Glutamatergic neuron (in vitro differentiated cells): ENCODE measurements around the gene GSG1L. TPM values are rescaled to one million over a fixed set of nuclear protein-coding genes. Genes with fewer than 3 reads are reported as not detected.

ENCODE experiments used
- DNase-seq: peaks from one replicate; pipeline ENCODE4 v3.0.0; 2022
- H3K27ac Mint-ChIP-seq: one replicate; pipeline ENCODE4 v1.8.0; 2020; ENCODE audit warnings: mild to moderate bottlenecking, mixed read lengths, inconsistent platforms; ENCODE audit not compliant: unreplicated experiment
- H3K27me3 Mint-ChIP-seq: one replicate; pipeline ENCODE4 v1.8.0; 2020; ENCODE audit warnings: mild to moderate bottlenecking, moderate library complexity, mixed read lengths, inconsistent platforms; ENCODE audit not compliant: unreplicated experiment
- H3K36me3 Mint-ChIP-seq: one replicate; pipeline ENCODE4 v1.8.0; 2020; ENCODE audit warnings: mild to moderate bottlenecking, mixed read lengths, inconsistent platforms; ENCODE audit not compliant: unreplicated experiment
- H3K4me1 Mint-ChIP-seq: one replicate; pipeline ENCODE4 v1.8.0; 2020; ENCODE audit warnings: mild to moderate bottlenecking, low read depth, mixed read lengths, inconsistent platforms; ENCODE audit not compliant: unreplicated experiment
- H3K4me3 Mint-ChIP-seq: one replicate; pipeline ENCODE4 v1.8.0; 2020; ENCODE audit warnings: mild to moderate bottlenecking, mixed read lengths, inconsistent platforms; ENCODE audit not compliant: unreplicated experiment
- H3K9me3 Mint-ChIP-seq: one replicate; pipeline ENCODE4 v1.8.0; 2020; ENCODE audit warnings: mild to moderate bottlenecking, moderate library complexity, mixed read lengths, inconsistent platforms; ENCODE audit not compliant: unreplicated experiment
- CTCF ChIP-seq: fragments of 200-600 bp; sonication (generic); IDR thresholded peaks from one replicate; pipeline ENCODE4 v1.5.0; 2021; ENCODE audit not compliant: partially characterized antibody, unreplicated experiment
- total RNA-seq: library from RNA; stranded (reverse); fragmentation: NEBNext Ultra II Directional; extraction: Animal tissue kit (Norgen Biotek cat#: 25700); gene quantifications from one replicate; pipeline ENCODE4 v1.2.1, GENCODE V29; 2021; ENCODE audit not compliant: unreplicated experiment

GSG1L gene
- total RNA-seq, 1 donor from 2014 or later, result 0.91 TPM

GRCh38 chr16:27801289-27801945 lies 262.1 kb downstream of the GSG1L start:
- DNase-seq, result no peak
- H3K36me3 Mint-ChIP-seq, result peaks cover 10% of the 10 kb centered on the region
- peaks cover 21% of the 10 kb centered on the region for H3K4me1 Mint-ChIP-seq
- peaks cover 11% of the 10 kb centered on the region for H3K9me3 Mint-ChIP-seq
- H3K4me3 Mint-ChIP-seq, result no peak overlapping the region
- H3K27me3 Mint-ChIP-seq, result peaks cover 4% of the 10 kb centered on the region
- H3K27ac Mint-ChIP-seq, result no peak overlapping the region
- TF ChIP-seq CTCF, result no peak

GRCh38 chr16:27800817-27801216 lies 262.7 kb downstream of the GSG1L start:
- peak overlapping the region; percentile 35 for H3K27ac Mint-ChIP-seq
- no peak for DNase-seq
- TF ChIP-seq CTCF, result no peak

GRCh38 chr16:27799896-27800295 lies 263.6 kb downstream of the GSG1L start:
- H3K4me3 Mint-ChIP-seq, result no peak overlapping the region
- peaks cover 10% of the 10 kb centered on the region for H3K9me3 Mint-ChIP-seq
- H3K36me3 Mint-ChIP-seq, result peaks cover 10% of the 10 kb centered on the region
- no peak for DNase-seq
- H3K4me1 Mint-ChIP-seq, result peaks cover 22% of the 10 kb centered on the region
- H3K27ac Mint-ChIP-seq, result no peak overlapping the region
- peaks cover 5% of the 10 kb centered on the region for H3K27me3 Mint-ChIP-seq
- no peak for TF ChIP-seq CTCF

More at GRCh38 chr16:27800817-27801216, 262.7 kb downstream of the GSG1L start:
- H3K36me3 Mint-ChIP-seq, result peaks cover 10% of the 10 kb centered on the region
- peaks cover 22% of the 10 kb centered on the region for H3K4me1 Mint-ChIP-seq
- H3K9me3 Mint-ChIP-seq, result peaks cover 10% of the 10 kb centered on the region
- no peak overlapping the region for H3K4me3 Mint-ChIP-seq
- peaks cover 5% of the 10 kb centered on the region for H3K27me3 Mint-ChIP-seq

- peaks cover 5% of the 10 kb centered on the region for H3K36me3 Mint-ChIP-seq
- TF ChIP-seq CTCF, result no peak
- peaks cover 9% of the 10 kb centered on the region for H3K9me3 Mint-ChIP-seq
- H3K4me3 Mint-ChIP-seq, result no peak overlapping the region
- H3K27me3 Mint-ChIP-seq, result peaks cover 5% of the 10 kb centered on the region
- no peak for DNase-seq
- H3K4me1 Mint-ChIP-seq, result peaks cover 14% of the 10 kb centered on the region
- no peak overlapping the region for H3K27ac Mint-ChIP-seq
Observed at GRCh38 chr16:27798241-27798640, 265.3 kb downstream of the GSG1L start.

GRCh38 chr16:27795992-27796614 lies 267.4 kb downstream of the GSG1L start:
- Mint-ChIP-seq H3K4me3 (no peak overlapping the region), H3K36me3 (peaks cover 5% of the 10 kb centered on the region), H3K9me3 (peaks cover 9% of the 10 kb centered on the region), H3K27me3 (peaks cover 7% of the 10 kb centered on the region), H3K27ac (no peak overlapping the region), H3K4me1 (peaks cover 14% of the 10 kb centered on the region)
- DNase-seq, result no peak
- TF ChIP-seq CTCF, result no peak
